GM19452 (cell line): ENCODE data around the gene THBD.

Experiments
- ATAC-seq: cut with Tn5 transposase; IDR thresholded peaks from one replicate; pipeline ENCODE4 v1.9.1; 2021; ENCODE audit not compliant: unreplicated experiment

Gene THBD, protein sequence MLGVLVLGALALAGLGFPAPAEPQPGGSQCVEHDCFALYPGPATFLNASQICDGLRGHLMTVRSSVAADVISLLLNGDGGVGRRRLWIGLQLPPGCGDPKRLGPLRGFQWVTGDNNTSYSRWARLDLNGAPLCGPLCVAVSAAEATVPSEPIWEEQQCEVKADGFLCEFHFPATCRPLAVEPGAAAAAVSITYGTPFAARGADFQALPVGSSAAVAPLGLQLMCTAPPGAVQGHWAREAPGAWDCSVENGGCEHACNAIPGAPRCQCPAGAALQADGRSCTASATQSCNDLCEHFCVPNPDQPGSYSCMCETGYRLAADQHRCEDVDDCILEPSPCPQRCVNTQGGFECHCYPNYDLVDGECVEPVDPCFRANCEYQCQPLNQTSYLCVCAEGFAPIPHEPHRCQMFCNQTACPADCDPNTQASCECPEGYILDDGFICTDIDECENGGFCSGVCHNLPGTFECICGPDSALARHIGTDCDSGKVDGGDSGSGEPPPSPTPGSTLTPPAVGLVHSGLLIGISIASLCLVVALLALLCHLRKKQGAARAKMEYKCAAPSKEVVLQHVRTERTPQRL

DNA sequence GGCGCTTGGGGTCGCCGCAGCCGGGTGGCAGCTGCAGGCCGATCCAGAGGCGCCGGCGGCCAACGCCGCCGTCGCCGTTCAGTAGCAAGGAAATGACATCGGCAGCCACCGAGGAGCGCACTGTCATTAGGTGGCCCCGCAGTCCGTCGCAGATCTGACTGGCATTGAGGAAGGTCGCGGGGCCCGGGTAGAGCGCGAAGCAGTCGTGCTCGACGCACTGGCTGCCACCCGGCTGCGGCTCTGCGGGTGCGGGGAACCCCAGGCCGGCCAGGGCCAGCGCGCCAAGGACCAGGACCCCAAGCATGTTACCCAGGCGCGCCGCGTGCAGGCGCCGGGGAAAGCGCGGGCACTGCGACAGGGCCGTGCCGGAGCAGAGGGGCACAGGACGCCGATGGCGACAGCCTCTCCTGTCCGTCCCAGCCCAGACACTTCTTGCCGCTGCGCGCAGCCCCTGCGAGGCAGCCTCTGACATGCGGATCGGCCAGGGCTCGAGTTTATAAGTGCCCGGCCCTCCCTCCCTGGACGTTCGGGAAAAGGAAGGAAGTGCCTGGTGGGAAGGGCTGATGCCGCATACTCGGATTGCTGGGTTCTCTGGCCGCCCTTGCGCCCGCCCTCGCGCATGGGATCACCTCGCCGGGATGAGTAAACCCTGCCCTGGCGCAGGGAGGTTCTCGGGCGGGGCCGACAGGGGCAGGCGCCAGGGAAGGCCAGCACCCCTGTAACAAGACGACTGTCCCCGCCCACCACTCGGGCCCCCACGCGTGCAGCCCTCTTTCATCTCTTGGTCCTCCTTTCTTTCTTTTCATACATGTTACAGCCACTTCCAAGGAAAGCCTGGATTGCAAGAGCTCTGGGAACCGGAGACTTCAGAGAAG, at the start of gene THBD:
Gene THBD, minus strand, starts transcription at position 472 of the 875 bp plus-strand sequence. Its CDS starts 168 bp downstream, at position 304.
- no peak for ATAC-seq

DNA sequence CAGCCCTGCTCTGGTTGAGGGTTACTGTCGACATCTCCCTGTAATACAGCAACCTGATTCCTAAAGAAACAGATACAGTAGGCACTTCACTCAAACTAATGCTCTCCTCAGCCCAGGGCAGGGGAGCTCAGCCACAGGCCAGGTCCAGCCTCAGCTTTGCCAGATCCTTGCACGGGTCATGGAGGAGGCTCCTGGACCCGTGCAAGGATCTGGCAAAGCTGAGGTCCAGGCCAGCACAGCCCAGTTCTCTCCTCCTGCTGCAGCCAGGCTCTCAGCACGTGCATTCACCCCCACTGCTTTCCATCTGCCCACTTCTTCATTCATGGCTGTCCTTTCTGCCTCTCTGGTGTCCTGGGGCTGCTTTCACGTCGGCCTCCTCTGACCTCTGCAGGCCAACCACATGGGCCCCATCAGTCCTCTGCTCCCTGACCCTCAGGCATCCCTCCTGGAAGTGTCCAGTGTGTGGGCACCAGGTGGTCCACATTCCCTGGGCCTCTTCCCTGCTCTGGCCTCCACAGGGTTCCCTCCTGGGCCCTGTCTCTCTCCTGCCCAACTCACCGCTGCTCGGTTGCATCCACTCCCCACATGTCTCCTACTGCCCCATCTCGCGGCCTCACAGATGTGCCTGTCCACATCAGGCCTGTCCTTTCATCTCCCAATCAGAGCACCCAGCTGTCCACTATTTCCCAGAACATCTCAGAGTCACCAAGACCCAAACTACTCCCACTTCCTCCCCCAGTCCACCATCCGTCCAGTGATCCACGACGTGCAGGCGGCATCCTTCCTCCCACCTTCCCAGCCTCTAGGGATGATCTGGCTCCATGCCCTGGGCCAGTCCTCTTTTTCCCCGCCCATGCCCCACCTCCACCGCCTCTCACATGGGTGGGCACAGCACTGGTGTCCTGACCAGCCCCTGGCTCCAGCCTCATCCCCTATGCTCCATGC, 48.4 kb upstream of the THBD start:
- no peak for ATAC-seq

DNA sequence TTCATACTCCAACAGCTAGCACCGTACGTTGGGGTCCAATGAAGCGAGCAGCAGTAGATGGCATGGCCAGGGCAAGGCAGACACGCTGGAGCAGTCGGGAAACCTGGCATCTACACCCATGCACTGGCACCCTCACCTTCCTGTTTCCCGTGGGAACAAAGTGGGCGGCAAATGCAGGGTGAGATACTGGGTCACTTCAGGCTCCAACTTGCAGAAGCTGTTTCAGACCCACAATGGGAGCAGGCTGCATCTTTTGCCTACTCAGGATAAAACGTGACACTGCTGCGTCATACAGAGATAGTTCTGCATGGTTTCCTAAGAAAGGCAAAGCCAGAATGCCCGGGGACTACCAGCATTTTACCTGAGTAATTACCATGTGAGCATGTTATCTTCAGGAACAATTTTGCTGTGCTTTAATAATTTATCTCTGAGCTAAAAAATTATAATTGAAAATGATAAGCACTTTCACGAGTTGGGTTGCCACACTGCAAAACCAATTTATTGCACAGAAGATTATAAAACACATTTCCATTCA, 47.6 kb upstream of the THBD start:
- no peak for ATAC-seq

DNA sequence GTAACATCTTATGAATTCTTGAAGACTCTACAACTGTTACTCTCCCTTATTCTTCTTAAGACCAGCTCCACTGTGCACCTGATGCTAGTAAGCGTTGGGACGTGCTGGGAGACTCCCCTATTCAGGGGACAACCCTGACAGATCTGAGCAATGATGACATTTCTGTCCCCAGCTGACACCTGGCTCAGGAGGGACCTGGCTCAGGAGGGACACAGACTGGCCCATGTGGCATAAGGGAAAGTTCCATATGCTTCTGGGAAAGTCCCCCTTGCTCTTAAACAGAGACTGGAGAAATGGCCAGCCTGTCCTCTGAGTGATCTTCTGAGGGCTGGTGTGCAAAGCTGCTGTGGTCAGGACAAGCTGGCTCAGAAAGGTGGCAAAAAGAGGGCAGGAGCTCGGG, 46.6 kb upstream of the THBD start:
- no peak for ATAC-seq

DNA sequence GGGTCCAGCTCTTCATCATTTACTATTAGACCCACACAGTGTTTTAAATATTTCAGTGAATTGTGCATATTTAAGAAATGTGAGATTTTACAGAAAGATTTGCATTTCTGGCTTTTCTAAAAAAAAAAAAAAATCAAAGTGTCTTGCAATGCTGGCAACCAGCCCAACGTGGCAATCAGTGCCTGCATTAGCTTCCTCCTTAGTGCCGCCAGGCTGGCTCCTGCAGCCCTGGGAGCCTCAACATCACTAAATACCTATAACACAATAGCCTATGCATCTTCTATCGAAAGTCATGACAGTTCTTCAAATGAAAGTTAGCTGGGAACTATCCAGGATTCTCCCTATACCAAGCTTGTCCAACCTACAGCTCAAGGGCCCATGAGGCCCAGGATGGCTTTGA, 46.0 kb upstream of the THBD start:
- no peak for ATAC-seq

DNA sequence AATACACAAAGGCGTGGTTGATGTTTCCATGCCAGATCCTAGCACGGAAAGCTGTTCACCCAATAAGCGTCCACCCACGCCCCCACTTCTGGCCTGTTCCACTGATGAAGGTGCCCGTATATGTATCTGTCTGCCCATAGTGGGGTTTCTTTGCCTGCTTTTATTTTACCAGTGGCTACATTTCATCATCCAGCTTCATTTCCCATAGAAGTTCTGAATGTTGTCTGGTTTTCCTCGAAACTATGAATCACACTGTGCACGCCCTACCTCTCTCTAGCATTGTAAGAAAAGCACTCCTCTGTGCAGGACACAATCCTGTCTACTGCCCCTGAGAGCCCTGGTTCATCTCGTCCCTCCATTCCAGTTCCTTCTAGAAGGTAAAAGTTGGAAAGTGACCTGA, 45.5 kb upstream of the THBD start:
- ATAC-seq: no peak

DNA sequence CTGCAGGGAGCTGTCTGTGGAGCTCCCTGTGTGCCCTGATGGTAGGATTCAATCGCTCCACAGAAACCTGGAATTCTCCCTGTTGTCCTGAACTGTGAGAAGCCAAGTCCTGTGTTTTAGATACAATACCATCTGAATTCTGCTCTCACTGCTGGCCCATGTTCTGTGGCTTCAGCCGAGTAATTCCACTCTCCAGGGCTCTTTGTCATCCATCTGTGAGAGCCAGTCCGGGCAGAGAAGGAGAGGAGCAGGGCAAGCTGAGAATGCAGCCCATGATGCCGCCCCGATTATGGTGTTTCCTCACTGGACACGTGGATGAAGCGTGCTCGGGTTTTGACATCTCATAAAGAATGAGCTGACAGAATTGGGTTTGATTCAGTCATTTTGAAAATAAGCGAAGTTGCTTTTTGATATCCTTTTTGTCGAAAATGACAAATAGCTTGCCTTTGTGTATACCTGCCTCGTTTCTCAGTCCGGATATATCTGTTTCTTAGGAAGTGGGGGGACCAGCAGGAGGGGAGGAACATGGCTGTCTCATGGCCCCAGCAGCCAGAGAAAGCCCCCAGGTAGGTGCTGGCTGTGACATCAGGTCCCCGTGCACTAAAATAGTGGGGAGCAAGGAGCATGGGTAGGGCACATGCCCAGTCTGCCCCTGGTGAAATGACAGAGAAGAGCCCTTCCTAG, 44.9 kb upstream of the THBD start:
- no peak for ATAC-seq

DNA sequence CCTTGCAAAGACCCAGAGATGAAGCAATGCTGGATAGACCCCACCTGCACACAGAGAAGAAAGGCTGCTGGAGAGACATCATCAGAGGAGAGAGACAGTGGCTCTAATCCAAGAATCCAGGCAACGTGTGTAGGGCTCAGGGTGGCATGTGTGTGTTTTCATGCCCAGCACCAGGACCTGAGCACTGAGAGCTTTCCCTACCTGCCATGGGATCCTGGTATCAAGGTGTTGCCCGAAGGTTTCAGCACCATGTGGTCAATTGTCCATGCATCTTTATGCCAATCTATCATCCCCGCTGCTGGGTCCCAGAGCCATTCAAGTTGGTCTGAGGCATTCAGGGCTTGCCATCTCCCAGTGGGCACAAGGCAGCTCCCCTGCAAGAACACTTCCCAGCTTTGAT, 44.1 kb upstream of the THBD start:
- no peak for ATAC-seq

DNA sequence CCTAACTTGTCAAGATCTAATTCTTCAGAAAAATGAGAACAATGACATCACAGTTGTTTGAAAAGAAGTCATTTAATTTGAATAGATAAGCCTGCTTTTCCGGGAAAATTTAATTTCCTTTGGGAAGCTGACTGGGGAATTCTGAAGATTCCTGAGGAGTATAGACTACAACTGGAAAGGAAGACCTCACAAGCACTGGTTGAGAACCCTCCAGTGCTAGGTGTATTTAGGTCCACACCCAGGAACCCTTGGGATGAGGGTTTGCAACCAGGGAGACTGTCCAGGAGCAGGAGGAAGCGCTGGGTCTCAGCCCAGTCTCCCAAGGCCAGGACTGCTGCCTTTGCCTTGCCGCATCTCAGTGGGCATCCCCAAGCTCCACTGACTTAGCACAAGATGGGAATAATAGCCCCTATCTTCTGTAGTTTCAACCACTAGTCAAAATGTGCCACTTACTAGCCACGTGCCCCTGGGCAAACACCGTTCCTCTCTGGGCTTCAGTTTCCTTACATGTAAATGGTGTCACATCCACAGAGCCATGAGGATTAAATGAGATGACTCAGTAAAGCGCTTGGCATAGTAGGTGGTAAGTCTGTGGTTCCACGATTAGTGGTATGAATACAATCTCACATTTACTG, 43.5 kb upstream of the THBD start:
- ATAC-seq: no peak

DNA sequence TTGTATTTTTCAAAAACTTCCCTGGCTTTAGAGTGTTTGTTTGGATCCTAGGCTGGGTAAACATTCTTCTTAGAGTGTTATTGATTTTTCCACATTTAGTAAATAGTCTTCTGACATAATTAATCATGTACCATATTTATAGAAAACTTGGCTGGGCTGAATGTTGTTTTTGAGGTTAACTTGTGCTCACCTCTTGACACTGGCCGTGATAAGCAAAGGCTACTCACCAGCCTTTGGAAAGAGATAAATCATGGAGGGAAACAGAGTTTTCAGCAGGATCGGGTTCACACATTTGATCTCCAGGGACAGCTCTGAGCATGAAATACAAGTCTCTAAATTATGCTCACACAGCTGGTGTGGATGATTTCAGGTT, 42.9 kb upstream of the THBD start:
- no peak for ATAC-seq

DNA sequence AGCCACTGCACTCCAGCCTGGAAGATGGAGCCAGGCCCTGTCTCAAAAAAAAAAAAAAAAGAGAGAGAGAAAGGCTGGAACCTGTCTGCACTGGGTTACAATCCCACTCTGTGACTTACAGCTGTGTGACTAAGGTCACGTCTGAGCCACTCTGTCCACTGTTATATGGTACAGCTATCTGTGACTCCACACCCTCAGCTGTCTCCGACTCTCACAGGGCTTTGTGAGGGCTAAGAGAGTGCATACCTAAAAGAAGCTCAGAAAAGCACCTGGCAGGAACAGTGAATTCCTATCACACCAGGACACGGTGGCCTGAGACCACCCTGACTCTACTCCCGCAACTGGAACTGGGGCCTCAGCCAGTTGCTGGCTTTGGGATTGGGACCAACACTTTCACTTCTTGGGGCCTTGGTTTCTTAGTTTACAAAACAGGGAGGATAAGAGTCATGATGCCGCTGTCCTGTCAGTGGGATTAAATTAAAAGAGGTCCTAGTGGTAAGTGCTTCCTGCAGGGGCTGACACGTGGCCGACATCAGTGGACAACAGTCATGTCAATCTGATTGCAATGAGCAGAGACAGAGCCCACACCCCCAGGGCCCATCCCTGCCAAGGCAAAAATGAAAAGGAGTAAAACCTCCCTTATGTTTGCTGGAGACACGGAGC, 42.4 kb upstream of the THBD start:
- no peak for ATAC-seq

DNA sequence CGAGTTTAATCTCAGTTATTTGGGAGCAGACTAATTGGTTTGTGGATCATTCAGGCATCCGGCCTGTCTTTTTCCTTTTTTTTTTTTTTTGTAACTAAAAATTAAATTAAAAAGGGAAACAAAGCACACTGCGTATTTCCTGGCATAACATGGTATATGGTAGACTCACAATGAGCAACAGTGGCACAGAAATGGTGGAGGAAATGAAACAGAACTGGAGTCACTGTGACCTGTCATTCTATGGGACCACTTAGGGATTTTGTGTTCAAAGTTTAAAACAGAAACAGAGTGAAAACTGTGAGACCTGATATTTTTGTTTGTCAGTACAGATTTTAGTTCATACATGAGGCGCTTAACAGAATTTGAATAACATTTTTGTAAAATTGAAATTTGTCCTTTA, 41.4 kb upstream of the THBD start:
- no peak for ATAC-seq

DNA sequence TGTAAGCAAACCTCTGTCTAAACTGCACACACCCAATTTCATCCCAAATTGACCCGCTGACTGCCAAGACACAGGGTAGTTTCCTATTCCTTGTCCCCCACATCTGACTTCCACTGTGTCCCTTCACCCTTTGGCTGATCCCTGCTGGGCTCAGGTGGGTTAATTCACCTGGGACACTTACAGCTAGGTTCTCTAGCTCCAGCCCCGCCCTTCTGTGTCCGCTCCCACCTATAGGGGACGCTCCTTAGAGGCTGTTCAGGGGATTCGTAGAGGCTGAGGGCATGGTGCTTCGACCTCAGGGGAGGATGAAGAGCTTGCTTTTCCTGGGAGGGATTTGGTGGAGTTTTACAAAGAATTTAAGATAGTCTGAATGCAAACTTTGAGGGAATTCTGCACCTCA, 40.7 kb upstream of the THBD start:
- ATAC-seq: no peak

DNA sequence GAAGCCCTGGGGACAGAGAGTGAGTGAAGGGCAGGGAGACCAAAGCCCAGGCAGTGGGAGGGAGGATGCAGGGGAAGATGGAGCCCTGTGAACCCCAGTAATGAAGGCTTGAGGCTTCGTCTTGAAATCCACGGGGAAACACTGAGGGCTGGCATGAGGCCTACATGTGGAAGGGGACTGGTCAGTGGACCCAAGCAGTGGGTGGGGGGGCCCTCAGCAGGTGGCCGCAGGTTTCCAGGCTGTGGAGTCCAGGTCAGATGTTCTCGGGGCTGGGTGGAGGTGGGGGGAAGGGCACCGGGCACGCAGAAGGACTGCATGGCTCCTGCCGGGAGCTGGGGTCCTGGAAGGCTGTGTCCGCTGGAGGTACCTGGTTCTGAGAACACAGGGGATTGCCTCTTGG, 39.4 kb upstream of the THBD start:
- ATAC-seq: no peak

DNA sequence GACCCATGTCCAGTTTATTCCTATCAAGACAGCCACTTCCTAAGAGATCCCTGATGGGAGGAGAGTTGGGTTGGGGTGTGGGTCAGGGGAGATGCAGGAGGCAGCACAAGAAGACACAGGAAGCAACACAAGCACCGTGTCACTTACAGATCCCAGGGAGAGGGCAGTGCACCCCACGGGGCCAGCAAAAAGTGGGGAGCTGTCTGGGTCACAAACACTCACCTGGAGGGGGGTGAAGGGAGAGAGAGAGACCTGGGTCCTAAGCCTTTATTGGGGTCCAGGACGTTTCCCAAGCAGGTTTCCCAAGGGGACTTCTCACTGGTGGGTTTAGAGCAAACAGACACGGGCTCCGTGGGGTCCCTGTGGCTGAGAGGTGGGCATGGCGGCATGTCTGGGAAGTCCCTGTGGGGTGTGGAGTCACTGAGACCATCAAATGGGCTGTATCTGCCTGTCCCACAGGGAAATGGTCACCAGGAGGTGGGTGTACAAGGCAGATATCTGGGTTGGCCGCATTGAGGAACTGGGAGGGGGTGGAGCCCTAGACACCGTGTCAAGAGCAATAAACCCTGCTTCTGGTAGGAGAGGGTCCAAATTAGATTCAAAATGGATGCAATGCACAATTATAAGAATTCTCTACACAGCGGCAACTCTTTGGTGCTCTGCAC, 38.2 kb upstream of the THBD start:
- ATAC-seq: no peak

DNA sequence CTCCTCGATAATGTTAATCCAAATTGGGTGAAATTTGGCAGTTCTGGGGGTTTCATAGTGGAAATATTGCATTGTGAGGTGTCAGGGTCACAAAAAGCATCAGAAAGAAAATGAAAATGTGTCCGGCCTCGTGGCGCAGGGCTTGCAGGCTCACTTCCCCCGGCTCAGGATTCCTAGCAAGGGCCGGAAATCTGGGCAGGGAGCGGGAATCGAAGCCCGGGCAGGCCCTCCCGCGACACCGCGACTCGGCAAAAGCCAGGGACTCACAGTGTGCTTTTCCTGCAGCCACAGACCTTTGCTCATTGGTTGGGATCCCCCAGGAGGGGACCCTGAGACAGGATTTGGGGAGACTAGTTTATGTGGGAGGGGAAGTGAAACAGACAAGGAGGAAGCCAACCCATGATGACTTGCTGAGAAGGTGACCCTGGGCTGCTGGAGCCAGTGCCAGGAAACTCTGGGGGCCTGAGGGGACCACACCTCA, 37.5 kb upstream of the THBD start:
- ATAC-seq: no peak

DNA sequence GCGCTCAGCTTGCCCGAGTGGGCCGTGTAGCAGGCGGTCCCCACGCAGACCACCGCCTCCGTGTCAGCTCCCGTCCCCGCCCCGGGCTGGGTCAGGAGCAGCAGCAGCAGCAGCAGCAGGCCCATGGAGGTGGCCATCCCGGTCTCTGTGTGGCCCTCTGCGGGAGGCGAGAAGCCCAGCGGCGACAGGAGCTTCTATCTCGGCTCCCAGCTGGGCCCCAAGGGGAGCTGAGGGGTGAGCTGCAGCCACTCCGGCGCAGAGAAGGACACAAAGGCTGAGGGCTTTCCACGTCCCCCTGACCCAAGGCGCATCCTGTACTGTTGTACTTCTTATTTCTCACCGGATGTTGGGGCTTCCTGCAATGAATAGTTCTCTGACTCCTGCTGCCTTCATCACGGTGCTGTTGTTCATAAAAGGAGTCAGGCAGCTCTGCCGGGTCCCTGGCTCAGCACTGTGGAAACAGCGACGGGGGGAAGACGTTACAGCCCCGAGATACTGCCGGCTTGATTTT, 36.6 kb upstream of the THBD start, which contains the start of gene CD93:
Gene CD93, minus strand, starts transcription at position 269 of the 511 bp plus-strand sequence. Its CDS starts 132 bp downstream, at position 137.
- ATAC-seq: peak; percentile 77
